Lower lobe of right lung (tissue), 2 donors: Measurements from ENCODE around the gene UBAC2. TPM values are rescaled to one million over a fixed set of nuclear protein-coding genes. Genes with fewer than 3 reads are reported as not detected.

ENCODE experiments used
- ATAC-seq, 2 donors: fragments of 200-7000 bp; cut with Tn5 transposase; one replicate each; pipeline ENCODE4 v1.9.1; 2020 to 2022; ENCODE audit warnings: mild to moderate bottlenecking in 2 of 2, moderate library complexity in 2 of 2
- DNase-seq: peaks from one replicate; pipeline ENCODE4 v3.0.0-alpha.2; 2020
- H3K27ac ChIP-seq: fragments of 200-600 bp; one replicate; pipeline ENCODE4 v1.8.0; 2022
- H3K27me3 ChIP-seq: fragments of 200-600 bp; one replicate; pipeline ENCODE4 v1.8.0; 2022; ENCODE audit warnings: low read depth
- H3K36me3 ChIP-seq: fragments of 200-600 bp; one replicate; pipeline ENCODE4 v1.8.0; 2022; ENCODE audit warnings: mild to moderate bottlenecking
- H3K4me1 ChIP-seq: fragments of 200-600 bp; one replicate; pipeline ENCODE4 v1.8.0; 2022
- H3K4me3 ChIP-seq: fragments of 200-600 bp; one replicate; pipeline ENCODE4 v1.8.0; 2022; ENCODE audit warnings: mild to moderate bottlenecking
- H3K9me3 ChIP-seq: fragments of 200-600 bp; one replicate; pipeline ENCODE4 v1.8.0; 2022
- intact Hi-C: fragments of 100-400 bp; cut with DNase I; formaldehyde crosslinking; loops from one replicate; pipeline ENCODE4 v1.11.0; 2022
- total RNA-seq: library from RNA; stranded (reverse); fragmentation: NEBNext Ultra II Directional; extraction: Animal tissue kit (Norgen Biotek cat#: 25700); gene quantifications from one replicate; pipeline ENCODE4 v1.2.1, GENCODE V29; 2021
- TF ChIP-seq, protein P1 (sequence below): fragments of 200-600 bp; IDR thresholded peaks from one replicate; pipeline ENCODE4 v1.8.0; 2022; ENCODE audit warnings: antibody characterized with exemption, mild to moderate bottlenecking
- donor health status: DM: no; HTN: yes; CAD: no; lungs with severe emphysema.

Gene UBAC2
- total RNA-seq, 1 donor from 2014 or later, result 44.5 TPM

DNA sequence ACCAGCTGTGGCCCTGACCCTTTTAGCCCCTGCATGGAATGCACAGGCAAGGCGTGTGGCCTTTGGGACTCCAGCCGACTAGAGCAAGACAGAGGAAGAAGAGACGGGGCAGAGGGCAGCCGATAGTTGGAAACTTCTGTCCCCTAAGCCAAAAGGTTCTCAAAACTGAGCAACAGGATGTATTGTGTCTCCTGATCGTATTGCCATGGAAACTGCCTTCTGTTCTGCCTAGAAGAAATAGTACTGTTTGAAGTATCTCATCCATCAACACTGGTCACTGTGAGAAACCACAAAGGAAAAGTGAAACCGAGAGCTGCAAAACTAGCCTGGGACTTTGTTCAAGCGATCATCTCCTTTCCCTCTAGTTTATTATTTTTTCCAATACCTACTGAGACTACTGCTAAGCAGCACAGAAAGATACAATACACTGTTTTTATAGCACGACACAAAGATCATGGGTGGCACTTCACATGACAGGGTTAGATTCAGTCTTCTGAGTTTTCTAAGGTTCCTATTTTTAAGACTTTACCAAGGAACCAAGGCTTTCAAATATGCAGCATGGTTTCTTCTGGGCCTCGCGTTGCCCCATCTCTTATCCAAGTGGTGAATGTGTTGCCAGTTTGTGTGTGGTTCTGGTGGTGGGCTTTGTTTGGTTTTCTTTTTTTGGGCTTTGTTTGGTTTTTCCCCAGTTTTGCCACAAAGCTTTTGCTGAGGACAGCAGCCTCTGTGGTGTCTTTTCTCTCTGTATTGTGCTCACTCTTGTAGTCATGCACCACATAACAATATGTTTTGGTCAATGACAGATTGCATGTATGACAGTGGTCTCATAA lies 155.8 kb downstream of the UBAC2 start:
- no peaks in the 10 kb centered on the region for H3K27me3 ChIP-seq
- TF ChIP-seq, protein P1, sequence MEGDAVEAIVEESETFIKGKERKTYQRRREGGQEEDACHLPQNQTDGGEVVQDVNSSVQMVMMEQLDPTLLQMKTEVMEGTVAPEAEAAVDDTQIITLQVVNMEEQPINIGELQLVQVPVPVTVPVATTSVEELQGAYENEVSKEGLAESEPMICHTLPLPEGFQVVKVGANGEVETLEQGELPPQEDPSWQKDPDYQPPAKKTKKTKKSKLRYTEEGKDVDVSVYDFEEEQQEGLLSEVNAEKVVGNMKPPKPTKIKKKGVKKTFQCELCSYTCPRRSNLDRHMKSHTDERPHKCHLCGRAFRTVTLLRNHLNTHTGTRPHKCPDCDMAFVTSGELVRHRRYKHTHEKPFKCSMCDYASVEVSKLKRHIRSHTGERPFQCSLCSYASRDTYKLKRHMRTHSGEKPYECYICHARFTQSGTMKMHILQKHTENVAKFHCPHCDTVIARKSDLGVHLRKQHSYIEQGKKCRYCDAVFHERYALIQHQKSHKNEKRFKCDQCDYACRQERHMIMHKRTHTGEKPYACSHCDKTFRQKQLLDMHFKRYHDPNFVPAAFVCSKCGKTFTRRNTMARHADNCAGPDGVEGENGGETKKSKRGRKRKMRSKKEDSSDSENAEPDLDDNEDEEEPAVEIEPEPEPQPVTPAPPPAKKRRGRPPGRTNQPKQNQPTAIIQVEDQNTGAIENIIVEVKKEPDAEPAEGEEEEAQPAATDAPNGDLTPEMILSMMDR, result no peak
- peaks cover 7% of the 10 kb centered on the region for H3K36me3 ChIP-seq
- ATAC-seq (peak; percentile 76 to 86), DNase-seq (peak; percentile 56)
- peaks cover 23% of the 10 kb centered on the region for H3K4me1 ChIP-seq
- peak overlapping the region; percentile 84 for H3K27ac ChIP-seq
- H3K9me3 ChIP-seq, result no peaks in the 10 kb centered on the region
- H3K4me3 ChIP-seq, result peak overlapping the region; percentile 28
- intact Hi-C loops, result no loop called here

DNA sequence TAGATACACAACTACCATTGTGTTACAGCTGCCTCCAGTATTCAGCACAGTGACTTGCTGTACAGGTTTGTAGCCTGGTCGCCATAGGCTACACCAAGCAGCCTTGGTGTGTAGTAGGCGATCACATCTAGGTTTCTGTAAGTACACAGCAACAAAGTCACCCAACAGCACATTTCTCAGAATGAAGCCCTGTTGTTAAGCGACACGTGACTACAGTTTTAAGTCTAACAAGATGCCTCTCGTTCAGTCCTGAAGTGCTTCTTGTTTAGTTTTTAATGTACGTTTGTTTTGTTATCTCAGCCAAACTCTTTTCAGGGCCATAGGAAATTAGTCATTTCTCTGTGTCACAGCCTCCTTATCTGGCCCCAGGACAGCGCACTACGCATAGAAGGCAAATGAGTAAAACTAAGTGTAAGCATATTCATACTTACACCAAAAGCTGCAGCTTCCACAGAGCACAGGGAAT lies 156.5 kb downstream of the UBAC2 start:
- peaks cover 23% of the 10 kb centered on the region for H3K4me1 ChIP-seq
- DNase-seq (no peak), ATAC-seq (peak in 1 of 2 donors; percentile 47)
- H3K27ac ChIP-seq, result peak overlapping the region; percentile 84
- intact Hi-C loops, result no loop called here
- H3K4me3 ChIP-seq, result no peak overlapping the region
- TF ChIP-seq, protein P1, result no peak
- no peaks in the 10 kb centered on the region for H3K9me3 ChIP-seq
- H3K27me3 ChIP-seq, result no peaks in the 10 kb centered on the region
- peaks cover 6% of the 10 kb centered on the region for H3K36me3 ChIP-seq

DNA sequence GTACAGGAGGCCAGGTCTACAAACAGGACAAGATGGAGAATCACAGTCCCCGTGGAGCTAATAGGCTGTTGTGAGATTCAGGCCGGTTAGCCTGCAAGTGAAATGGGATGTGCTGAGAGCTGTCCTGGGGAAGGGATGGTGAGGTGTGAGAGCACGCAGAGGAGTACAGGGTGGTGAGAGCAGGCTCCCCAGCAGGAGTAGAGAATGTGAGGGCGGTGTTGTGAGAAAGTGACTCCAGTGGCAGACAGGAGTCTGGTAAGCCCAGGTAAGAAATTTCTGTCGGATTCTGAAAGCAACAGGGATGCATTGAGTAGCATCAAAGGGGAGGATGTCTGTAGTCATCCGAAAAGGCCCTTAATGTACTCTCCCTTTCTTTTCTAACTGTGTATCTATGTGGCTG lies 157.3 kb downstream of the UBAC2 start:
- TF ChIP-seq, protein P1, result no peak
- Histone ChIP-seq H3K9me3 (no peaks in the 10 kb centered on the region), H3K4me3 (no peak overlapping the region), H3K36me3 (peaks cover 3% of the 10 kb centered on the region), H3K27me3 (no peaks in the 10 kb centered on the region), H3K27ac (peak overlapping the region; percentile 84), H3K4me1 (peaks cover 23% of the 10 kb centered on the region)
- DNase-seq, result no peak
- intact Hi-C loops, result no loop called here
- ATAC-seq, result no peak

DNA sequence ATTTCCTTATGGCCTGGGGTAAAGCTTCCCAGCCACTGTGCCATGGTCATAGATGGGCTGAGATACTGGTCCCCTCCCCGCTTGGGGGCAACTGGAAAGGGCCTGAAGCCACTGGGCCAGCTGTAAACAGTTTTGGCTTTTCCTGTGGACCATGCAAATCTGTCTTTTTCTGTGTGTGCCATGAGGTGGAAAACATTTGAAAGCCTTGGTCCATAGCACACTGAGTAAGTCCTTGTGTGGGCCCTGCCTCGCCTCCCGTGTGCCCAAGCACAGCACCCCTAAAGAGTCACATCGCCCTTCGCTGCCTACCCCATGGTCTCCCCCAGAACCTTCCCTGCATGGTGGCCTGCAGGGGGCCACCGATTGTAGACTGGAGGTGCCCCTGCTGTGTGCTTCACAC lies 158.9 kb downstream of the UBAC2 start:
- peaks cover 19% of the 10 kb centered on the region for H3K4me1 ChIP-seq
- intact Hi-C loops, result no loop called here
- DNase-seq, result no peak
- TF ChIP-seq, protein P1, result no peak
- no peak for ATAC-seq
- no peak overlapping the region for H3K27ac ChIP-seq
- no peak overlapping the region for H3K4me3 ChIP-seq
- no peaks in the 10 kb centered on the region for H3K27me3 ChIP-seq
- H3K9me3 ChIP-seq, result no peaks in the 10 kb centered on the region
- H3K36me3 ChIP-seq, result peaks cover 3% of the 10 kb centered on the region

DNA sequence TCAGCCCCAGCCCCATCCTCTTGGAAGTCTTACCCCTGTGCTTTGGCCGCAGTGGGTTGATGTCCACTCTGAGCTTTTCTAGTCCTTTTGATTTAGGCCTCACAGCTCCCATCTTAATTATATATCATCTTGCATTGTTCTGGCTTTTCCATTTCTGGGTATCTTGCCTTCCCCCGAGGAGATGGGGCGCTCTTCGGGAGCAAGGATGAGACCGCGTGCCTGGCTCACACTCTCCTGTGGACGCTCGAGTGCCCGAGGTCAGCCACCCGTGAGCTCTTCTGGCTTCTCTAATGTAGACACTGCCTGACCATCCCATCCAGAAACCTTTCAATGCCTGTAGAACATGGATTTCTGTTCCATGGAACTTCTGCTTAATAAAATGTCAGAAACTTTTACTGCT lies 160.0 kb downstream of the UBAC2 start:
- TF ChIP-seq, protein P1, result no peak
- DNase-seq (no peak), ATAC-seq (no peak)

More for the DNA sequence above, 160.0 kb downstream of the UBAC2 start:
- H3K36me3 ChIP-seq, result peaks cover 3% of the 10 kb centered on the region
- H3K27ac ChIP-seq, result no peak overlapping the region
- no peaks in the 10 kb centered on the region for H3K9me3 ChIP-seq
- H3K4me1 ChIP-seq, result peaks cover 13% of the 10 kb centered on the region
- intact Hi-C loops, result no loop called here
- H3K27me3 ChIP-seq, result no peaks in the 10 kb centered on the region
- no peak overlapping the region for H3K4me3 ChIP-seq
